Natural killer cell (primary cell): ENCODE data around the gene COL24A1. TPM values are rescaled to one million over a fixed set of nuclear protein-coding genes. Genes with fewer than 3 reads are reported as not detected.

Experiments
- ATAC-seq, 3 donors: fragments of 150-1000 bp in 2 of 3; fragments of 200-7000 bp in 1 of 3; cut with Tn5 transposase; 1 replicate in 1 of 3; 2 replicates in 2 of 3; pipeline ENCODE4 v1.10.0; 2021; ENCODE audit warnings: mild to moderate bottlenecking in 2 of 3, moderate library complexity in 2 of 3
- DNase-seq, 2 donors: peaks; one replicate each; pipeline versions ENCODE4 v3.0.0 to v3.0.0-alpha.2; 2013 to 2021; ENCODE audit warnings: mixed read lengths in 1 of 2
- H3K27ac ChIP-seq: one replicate; pipeline ENCODE4 v1.5.1; 2013; ENCODE audit warnings: mild to moderate bottlenecking, low read length
- H3K27me3 ChIP-seq: one replicate; pipeline ENCODE4 v1.6.1; 2013; ENCODE audit warnings: low read length; ENCODE audit not compliant: control insufficient read depth, insufficient read depth
- H3K36me3 ChIP-seq: one replicate; pipeline ENCODE4 v1.6.1; 2013; ENCODE audit warnings: low read length; ENCODE audit not compliant: control insufficient read depth, insufficient read depth
- H3K4me1 ChIP-seq: one replicate; pipeline ENCODE4 v1.6.1; 2013; ENCODE audit warnings: low read length; ENCODE audit not compliant: control insufficient read depth, insufficient read depth
- H3K4me3 ChIP-seq: one replicate; pipeline ENCODE4 v1.5.1; 2013; ENCODE audit warnings: low read length
- H3K9me3 ChIP-seq: one replicate; pipeline ENCODE4 v1.6.1; 2013; ENCODE audit warnings: low read length; ENCODE audit not compliant: control insufficient read depth, insufficient read depth
- H3K27ac Mint-ChIP-seq, 2 donors: one replicate each; pipeline ENCODE4 v1.8.0; 2022; ENCODE audit warnings: mild to moderate bottlenecking in 2 of 2, mixed read lengths in 2 of 2, moderate library complexity in 1 of 2
- H3K27me3 Mint-ChIP-seq, 2 donors: one replicate each; pipeline ENCODE4 v1.8.0; 2022; ENCODE audit warnings: low read depth in 2 of 2, mixed read lengths in 2 of 2
- H3K36me3 Mint-ChIP-seq: one replicate; pipeline ENCODE4 v1.8.0; 2022; ENCODE audit warnings: mixed read lengths
- H3K4me1 Mint-ChIP-seq, 2 donors: one replicate each; pipeline ENCODE4 v1.8.0; 2022; ENCODE audit warnings: mixed read lengths in 2 of 2
- H3K4me3 Mint-ChIP-seq: one replicate; pipeline ENCODE4 v1.8.0; 2022; ENCODE audit warnings: mild to moderate bottlenecking, moderate library complexity, mixed read lengths
- H3K9me3 Mint-ChIP-seq, 2 donors: one replicate each; pipeline ENCODE4 v1.8.0; 2022; ENCODE audit warnings: mixed read lengths in 2 of 2
- CTCF ChIP-seq: fragments of 200-600 bp; IDR thresholded peaks from one replicate; pipeline ENCODE4 v1.8.0; 2022; ENCODE audit warnings: antibody characterized with exemption
- WGBS: methylation state at CpG from one replicate; pipeline ENCODE4 v1.1.7; 2013; ENCODE audit warnings: missing lambda C conversion rate; ENCODE audit not compliant: insufficient coverage; 5-methylcytosine and 5-hydroxymethylcytosine counted together
- intact Hi-C: fragments of 100-400 bp; cut with micrococcal nuclease; formaldehyde crosslinking; loops from one replicate; pipeline ENCODE4 v1.14.2; 2022
- total RNA-seq, 4 donors: library from RNA; stranded (reverse); fragments of 120-200 nt in 1 of 4; gene quantifications; one replicate each; pipeline versions ENCODE4 v1.2.3 to v1.2.4, GENCODE V29; 2013 to 2022

The COL24A1 gene
- total RNA-seq, 3 donors from 2014 or later (not counting 1 experiment from before 2014, with no cell fraction given), result 0.20 to 0.54 (median 0.54) TPM

- no peak for ATAC-seq
- Histone ChIP-seq H3K4me3 (no peak overlapping the region), H3K4me1 (no peaks in the 10 kb centered on the region), H3K9me3 (no peaks in the 10 kb centered on the region), H3K36me3 (no peaks in the 10 kb centered on the region), H3K27ac (no peak overlapping the region), H3K27me3 (no peaks in the 10 kb centered on the region)
- Mint-ChIP-seq H3K27me3 (no peaks in the 10 kb centered on the region), H3K36me3 (no peaks in the 10 kb centered on the region), H3K4me3 (no peak overlapping the region), H3K27ac (no peak overlapping the region), H3K9me3 (peaks cover 6 to 10% of the 10 kb centered on the region in 2 donors), H3K4me1 (no peaks in the 10 kb centered on the region)
- intact Hi-C loops, result no loop called here
- TF ChIP-seq CTCF, result no peak
- WGBS, result 67% methylated on average over 1 of the region's 1 CpG
- DNase-seq, result no peak
These were observed 156.0 kb downstream of the COL24A1 start for GRCh38 chr1:86000601-86001000.

DNA sequence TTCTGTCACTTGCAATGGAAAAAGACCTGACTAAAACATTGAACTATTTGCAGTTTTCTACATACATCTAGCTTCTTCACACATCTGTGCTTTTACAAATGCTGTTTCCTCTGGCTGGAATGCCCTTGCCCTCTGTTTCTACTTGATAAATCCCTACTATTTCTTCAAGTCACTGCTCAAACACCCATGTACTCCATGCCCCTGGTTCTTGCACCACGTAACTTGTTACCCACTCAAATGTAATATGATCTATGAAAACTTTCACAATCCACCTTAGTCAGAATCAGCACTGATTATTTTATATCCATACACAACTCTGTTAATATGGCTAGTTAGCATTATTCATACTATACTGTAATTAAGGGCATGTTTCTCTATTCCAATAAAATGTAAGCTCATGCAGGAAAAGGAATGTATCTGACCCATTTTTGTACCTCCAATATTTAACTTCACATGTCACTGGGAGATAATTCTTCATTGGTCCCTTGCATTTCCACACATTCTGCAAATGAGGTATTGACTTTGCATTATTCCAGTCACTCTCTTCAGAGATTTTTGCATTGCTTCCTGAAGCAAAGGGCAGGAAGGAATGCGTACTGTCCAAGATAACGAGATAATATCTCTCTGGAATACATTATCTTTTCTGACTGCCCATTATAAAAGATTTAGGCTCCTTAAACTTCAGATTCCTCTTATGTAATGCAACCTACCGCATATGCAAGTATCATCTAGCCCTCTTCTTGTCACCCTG is 158.3 kb downstream of the COL24A1 start:
- Mint-ChIP-seq H3K36me3 (no peaks in the 10 kb centered on the region), H3K4me1 (no peaks in the 10 kb centered on the region), H3K27me3 (no peaks in the 10 kb centered on the region), H3K4me3 (no peak overlapping the region), H3K27ac (no peak overlapping the region), H3K9me3 (peaks cover 0 to 3% of the 10 kb centered on the region in 2 donors)
- no peaks in the 10 kb centered on the region for H3K36me3 ChIP-seq
- no peaks in the 10 kb centered on the region for H3K4me1 ChIP-seq
- no peaks in the 10 kb centered on the region for H3K9me3 ChIP-seq
- WGBS, result 90% methylated on average over 4 of the region's 4 CpGs
- H3K4me3 ChIP-seq, result no peak overlapping the region
- intact Hi-C loops, result no loop called here
- H3K27me3 ChIP-seq, result no peaks in the 10 kb centered on the region
- ATAC-seq, result no peak
- no peak overlapping the region for H3K27ac ChIP-seq
- no peak for DNase-seq
- no peak for TF ChIP-seq CTCF

GRCh38 chr1:85992791-85993190 is 163.8 kb downstream of the COL24A1 start:
- Mint-ChIP-seq H3K9me3 (peaks cover 5 to 8% of the 10 kb centered on the region in 2 donors), H3K4me1 (no peaks in the 10 kb centered on the region), H3K27me3 (no peaks in the 10 kb centered on the region), H3K4me3 (no peak overlapping the region), H3K27ac (no peak overlapping the region), H3K36me3 (no peaks in the 10 kb centered on the region)
- no peak overlapping the region for H3K27ac ChIP-seq
- no peaks in the 10 kb centered on the region for H3K4me1 ChIP-seq
- no peak for TF ChIP-seq CTCF
- H3K27me3 ChIP-seq, result no peaks in the 10 kb centered on the region
- no peak overlapping the region for H3K4me3 ChIP-seq
- ATAC-seq (no peak), DNase-seq (no peak)
- no CpG with 5 or more reads among the region's 2 CpGs for WGBS
- H3K36me3 ChIP-seq, result no peaks in the 10 kb centered on the region
- H3K9me3 ChIP-seq, result no peaks in the 10 kb centered on the region
- intact Hi-C loops, result no loop called here

DNA sequence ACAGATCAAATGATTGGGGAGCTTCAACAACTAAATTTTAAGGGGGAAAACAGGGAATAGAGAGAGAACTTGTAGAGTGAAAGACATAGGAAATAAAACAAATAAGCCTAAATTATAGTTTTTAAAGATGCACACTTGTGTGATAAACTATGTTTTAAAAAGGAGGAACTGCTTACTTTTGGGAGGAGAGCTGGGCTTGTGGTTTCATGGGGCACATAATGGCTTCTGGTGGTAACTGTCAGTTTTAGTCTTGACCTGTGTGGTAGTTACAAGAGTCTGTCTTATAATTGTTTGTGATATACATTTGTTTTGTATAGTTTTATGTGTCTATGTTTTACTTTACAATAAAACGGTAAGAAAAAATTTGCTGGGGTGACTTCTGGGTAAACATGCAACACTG is 165.3 kb downstream of the COL24A1 start:
- no peak overlapping the region for H3K27ac Mint-ChIP-seq
- H3K4me1 ChIP-seq, result no peaks in the 10 kb centered on the region
- H3K27ac ChIP-seq, result no peak overlapping the region
- H3K27me3 Mint-ChIP-seq, result no peaks in the 10 kb centered on the region
- H3K27me3 ChIP-seq, result no peaks in the 10 kb centered on the region
- no peaks in the 10 kb centered on the region for H3K9me3 ChIP-seq
- no peaks in the 10 kb centered on the region for H3K36me3 Mint-ChIP-seq
- H3K36me3 ChIP-seq, result no peaks in the 10 kb centered on the region
- no peak overlapping the region for H3K4me3 Mint-ChIP-seq
- intact Hi-C loops, result no loop called here
- no peak for DNase-seq
- TF ChIP-seq CTCF, result no peak
- no peak for ATAC-seq
- WGBS, result 37% methylated on average over 1 of the region's 1 CpG
- no peaks in the 10 kb centered on the region for H3K4me1 Mint-ChIP-seq
- peaks cover 5 to 8% of the 10 kb centered on the region in 2 donors for H3K9me3 Mint-ChIP-seq
- H3K4me3 ChIP-seq, result no peak overlapping the region
